Activated CD4-positive, alpha-beta T cell treated with anti-CD3 and anti-CD28 coated beads for 4 hours (primary cell): ENCODE measurements around the gene RPH3AL.

Source experiments
- DNase-seq, 2 donors: peaks; one replicate each; pipeline ENCODE4 v3.0.0-alpha.2; 2020

RPH3AL gene

GRCh38 chr17:193841-194806, 158.5 kb downstream of the RPH3AL start:
- no peak for DNase-seq

- DNase-seq = no peak
These were observed 159.2 kb downstream of the RPH3AL start for GRCh38 chr17:193426-193810.

- no peak for DNase-seq
These were observed 159.8 kb downstream of the RPH3AL start for GRCh38 chr17:192666-193425.

GRCh38 chr17:189444-189843, 163.2 kb downstream of the RPH3AL start:
- no peak for DNase-seq

DNA sequence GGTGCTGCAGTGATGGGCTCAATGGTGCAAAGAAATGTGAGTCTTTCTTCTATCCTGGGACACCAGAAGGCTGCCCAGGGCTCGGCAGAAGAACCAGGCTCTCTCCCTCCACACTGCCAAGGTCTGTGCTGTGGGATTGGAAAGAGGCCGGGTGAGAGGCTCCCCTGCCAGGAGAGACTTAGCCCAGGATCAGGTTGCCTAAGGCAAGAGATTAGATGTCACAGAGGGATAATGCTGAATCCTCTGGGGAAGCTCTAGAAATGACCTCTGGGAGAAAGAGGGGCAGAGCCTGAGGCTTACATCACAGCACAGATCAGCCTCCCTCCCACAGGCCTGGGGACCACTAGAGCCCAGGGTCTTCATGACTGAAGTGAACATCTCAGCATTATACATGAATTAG, 165.5 kb downstream of the RPH3AL start:
- no peak for DNase-seq

- peak in 1 of 2 donors; percentile 34 for DNase-seq
These were observed 167.0 kb downstream of the RPH3AL start for GRCh38 chr17:185445-186138.

- no peak for DNase-seq
These were observed 169.6 kb downstream of the RPH3AL start for GRCh38 chr17:183021-183420.

DNA sequence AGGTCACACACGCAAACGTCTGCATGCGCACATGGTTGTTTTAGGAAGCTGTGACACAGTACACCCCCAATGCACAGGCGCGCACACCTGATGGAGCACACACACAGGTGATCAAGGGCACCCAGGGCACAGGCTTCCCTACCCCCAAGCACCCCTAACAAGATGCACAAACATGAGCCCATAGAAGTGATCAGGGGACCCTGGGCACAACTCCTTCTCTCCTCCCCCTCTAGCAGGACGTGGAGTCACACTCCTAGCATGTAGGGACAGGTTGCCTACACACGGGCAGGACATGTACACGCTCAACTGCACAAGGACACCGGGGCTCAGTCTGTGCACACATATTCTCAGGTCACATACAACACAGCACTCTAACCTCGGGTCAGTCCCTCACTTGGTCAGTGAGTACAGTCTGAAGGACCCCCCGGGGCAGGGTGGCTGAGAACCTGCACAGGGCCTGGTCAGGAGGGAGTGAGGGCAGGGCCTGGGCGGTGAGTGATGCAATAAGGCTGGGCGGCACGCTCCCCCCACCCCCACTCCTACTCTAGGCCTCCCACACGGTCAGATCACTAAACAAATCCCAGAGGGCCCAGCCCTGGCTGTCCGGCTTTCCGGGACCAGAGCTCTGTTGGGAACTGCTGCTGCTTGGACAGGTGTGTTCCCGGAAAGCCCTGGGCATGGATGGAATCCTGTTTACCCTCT, 170.4 kb downstream of the RPH3AL start:
- no peak for DNase-seq

DNA sequence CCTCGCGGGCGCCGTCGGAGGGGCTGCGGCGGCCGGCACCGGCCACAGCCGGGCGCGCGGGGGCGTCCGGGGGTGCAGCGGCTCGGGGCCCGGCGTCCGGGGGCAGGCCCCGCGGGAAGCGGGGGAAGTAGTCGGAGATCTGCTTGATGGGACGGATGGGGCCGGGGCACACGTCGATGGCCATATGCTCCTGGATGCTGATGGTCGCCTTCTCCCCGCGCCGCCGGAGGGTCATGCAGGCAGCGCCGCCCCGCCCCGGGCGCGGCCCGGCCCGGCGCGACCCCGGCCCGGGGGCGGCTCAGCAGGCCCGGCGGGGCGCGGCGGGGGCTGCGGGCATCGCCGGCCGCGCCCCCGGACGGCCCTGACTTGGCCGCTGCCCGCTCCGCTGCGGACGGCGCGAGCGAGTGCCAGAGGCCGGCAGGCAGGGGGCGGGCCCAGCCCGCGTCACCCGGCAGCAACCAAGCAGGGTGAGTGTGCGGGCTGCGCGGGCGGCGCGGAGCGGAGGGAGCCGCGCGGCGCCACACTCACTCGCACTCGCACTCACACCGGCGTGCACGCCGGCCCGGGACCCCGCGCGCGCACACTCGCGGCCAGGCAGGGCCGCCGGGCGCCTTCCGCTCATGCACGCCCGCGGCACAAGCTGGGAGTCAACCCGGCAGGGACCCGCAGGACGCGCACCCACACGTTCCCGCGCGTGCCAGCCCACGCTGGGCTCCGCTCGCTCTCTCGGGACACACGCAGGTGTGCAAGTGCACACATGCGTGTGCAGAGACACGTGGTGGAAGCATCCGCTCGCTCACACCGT, 171.2 kb downstream of the RPH3AL start, which contains the start of gene DOC2B:
DOC2B (minus strand) TSS at position 406 of the 805 bp plus-strand sequence; CDS start at position 235, 171 bp downstream.
- peak in 1 of 2 donors; percentile 7 for DNase-seq

DNA sequence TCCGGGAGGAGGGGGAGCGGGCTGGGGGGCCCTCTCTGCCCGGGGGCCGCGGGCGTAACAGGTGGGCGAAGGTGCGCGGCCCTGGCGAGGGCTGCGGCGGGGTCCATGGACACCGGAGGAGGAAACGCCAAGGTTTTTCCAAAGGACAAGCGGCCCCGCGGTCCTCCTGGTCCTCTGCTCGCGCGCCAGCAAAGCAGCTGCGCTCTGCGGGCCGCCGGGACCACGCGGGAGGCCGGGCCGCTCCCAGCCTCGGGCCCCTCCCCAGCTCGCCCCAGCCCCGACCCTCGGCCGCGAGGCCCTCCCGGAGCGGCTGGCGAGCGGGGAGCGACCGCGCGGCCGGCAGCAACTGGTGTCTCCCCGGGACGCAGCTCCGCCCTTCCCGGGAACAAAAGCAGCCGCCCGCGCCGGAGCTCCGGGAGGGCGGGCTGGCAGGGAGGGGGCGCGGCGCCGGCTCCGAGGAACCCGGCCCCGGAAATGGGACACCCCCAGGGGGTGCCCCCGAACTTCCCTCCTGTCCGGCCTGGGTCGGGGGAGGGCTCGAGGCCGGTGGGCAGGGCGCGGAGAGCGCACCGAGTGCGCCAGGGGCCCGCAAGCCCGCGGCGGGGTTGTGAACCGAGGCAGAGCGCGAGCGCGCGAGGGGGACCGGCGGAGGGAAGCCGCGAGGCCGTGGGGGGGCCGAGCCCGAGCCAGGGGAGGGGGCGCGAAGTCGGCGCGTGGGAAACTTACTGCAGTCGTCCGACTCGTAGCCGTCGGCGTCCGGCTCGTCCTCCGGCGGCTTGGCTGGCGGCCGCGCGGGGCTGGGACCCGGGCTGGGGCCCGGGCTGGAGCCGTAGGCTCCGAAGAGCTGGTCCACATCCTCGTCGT, 172.0 kb downstream of the RPH3AL start:
- DNase-seq = no peak

- no peak for DNase-seq
These were observed 172.7 kb downstream of the RPH3AL start for GRCh38 chr17:179781-180380.

DNA sequence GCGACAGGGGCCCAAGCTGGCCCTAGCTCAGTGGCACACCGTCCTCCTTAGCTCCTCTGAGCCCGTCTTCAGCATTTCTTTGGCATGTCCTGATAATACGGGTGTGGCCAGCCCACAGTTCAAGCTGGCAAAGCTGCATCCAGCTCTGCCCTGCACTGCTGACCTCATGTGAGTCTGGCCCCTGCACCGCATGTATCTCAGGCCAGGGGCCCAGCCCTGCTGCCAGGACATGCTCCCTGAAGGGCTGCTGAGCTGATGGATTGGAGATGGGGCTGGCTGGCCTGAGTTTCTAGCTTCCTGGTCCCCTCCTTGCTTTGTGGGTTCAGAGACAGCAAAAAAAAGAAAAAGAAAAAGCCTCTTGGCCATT, 173.6 kb downstream of the RPH3AL start:
- no peak for DNase-seq

DNA sequence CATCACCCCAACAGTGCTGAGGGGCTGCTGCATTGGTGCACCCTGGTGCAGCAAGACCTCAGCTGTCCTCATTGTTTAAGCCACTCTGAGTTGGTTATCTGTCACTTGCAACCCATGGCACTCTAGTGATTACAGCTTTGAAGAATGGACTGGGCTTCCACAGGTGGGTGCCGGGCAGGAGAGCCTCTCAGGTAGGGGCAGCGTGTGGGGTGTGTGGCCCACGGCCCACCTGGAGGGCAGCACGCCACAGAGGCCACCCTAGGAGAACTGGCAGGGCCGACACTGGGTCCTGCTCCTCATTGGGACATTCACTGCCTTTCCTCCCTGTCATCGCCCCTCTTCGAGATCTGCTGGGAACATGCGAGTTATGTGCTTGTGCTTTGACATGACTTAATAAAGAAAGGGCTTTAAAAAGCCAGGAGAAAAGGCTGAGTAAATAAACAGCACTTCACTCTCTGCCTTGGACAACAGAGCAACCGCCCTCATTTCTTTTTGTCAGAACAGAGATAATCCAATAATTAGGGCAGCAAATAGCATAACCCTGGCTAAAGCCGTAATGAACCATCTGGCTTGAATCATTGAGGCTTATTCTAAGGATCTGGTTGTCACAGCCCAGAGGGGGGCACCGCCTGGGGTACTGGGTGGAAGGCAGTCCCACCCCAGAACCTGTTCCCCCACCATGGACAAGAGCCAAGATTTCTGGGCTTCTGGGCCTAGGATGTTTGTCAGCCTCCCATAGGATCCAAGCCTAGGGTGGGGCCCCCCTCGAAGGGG, 174.1 kb downstream of the RPH3AL start:
- no peak for DNase-seq

GRCh38 chr17:177762-178161, 174.8 kb downstream of the RPH3AL start:
- no peak for DNase-seq

- no peak for DNase-seq
These were observed 175.5 kb downstream of the RPH3AL start for GRCh38 chr17:177155-177554.

DNA sequence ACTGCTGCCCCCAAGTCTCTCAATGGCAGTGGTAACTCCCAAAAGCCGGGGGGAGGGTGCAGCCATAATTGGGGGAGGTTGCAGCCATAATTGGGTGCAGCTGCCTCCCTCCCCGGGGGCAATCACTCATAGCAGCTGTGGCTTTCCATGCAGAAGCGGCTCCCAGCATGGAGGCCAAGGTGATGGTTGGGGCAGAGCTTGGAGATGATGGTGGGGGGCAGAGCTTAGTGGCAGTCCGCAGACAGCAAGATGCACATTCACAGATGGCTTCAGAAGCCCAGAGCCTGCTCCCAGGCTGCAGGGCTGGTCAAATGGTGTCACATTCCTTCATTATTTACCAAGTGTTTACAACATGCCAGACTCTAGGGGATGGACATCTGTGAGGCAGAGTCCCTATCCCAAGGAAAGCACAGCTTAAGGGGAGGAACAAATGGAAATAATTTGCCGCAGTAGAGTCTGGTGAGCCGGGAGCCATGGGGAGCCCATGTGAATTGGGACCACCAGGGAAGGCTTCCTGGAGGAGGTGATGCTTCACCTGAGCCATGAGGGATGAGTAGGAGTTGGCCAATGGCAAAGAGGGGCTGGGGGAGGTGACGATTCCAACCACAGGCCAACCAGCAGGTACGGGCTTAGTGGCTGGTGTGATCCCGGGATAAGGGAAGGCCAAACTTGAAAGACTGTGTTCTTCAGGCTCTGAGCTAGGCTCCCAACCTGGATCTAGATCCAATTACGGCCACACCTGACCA, 179.3 kb downstream of the RPH3AL start:
- no peak for DNase-seq

DNA sequence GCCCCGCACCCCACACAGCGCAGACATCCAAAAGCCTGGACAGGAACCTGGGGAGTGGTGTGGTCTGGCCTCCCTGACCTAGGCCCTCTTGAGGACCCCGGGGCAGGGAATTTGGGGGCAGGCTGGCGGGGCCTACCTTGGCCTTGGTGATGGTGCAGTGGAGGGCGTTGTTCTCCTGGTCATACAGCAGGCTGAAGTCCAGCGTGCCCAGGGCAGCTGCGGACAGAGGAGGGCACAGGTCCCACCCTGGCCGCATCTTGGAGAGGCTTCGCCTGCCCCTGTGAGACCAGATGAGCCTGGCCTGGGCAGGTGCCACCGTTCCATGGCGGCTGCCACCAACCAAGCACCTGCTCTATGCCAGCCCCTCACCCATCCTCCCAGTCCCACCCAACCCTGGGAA, 180.2 kb downstream of the RPH3AL start:
- DNase-seq = no peak

DNA sequence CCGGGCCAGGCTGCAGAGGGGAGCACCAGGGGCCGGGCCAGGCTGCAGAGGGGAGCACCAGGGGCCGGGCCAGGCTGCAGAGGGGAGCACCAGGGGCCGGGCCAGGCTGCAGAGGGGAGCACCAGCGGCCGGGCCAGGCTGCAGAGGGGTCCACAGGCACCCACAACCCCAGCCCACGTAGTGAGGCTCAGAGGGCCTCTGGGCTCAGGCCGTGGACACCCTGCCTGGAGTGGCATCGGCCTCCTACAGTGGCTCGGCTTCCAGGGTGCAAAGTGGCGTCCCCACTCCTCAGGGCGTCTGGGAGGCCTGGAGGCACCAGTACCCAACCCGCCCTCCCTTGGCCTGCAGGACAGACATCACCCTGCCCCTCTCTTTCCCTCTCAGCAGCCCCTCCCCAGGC, 180.7 kb downstream of the RPH3AL start:
- no peak for DNase-seq
